Endodermal cell (in vitro differentiated cells): ENCODE data around the gene IGFL1. TPM values are rescaled to one million over a fixed set of nuclear protein-coding genes. Genes with fewer than 3 reads are reported as not detected.

ENCODE experiments used
- DNase-seq: peaks from one replicate; pipeline ENCODE4 v3.0.0-alpha.2; 2017
- H3K27ac ChIP-seq: 2 replicates; pipeline ENCODE4 v1.5.1; 2013; ENCODE audit warnings: mild to moderate bottlenecking, low read depth, low read length, moderate library complexity
- H3K27me3 ChIP-seq: 2 replicates; pipeline ENCODE4 v1.6.1; 2013; ENCODE audit warnings: mild to moderate bottlenecking, low read length, moderate library complexity; ENCODE audit not compliant: insufficient read depth, control insufficient read depth, poor library complexity, severe bottlenecking
- H3K36me3 ChIP-seq: 2 replicates; pipeline ENCODE4 v1.7.0; 2013; ENCODE audit warnings: mild to moderate bottlenecking, low read length, moderate library complexity; ENCODE audit not compliant: control insufficient read depth, insufficient read depth
- H3K4me1 ChIP-seq: one replicate; pipeline ENCODE4 v1.7.0; 2013; ENCODE audit warnings: low read length; ENCODE audit not compliant: control insufficient read depth, insufficient read depth
- H3K4me3 ChIP-seq: 2 replicates; pipeline ENCODE4 v1.5.1; 2013; ENCODE audit warnings: mild to moderate bottlenecking, low read length, moderate library complexity
- H3K9ac ChIP-seq: 2 replicates; pipeline ENCODE4 v1.6.1; 2013; ENCODE audit warnings: mild to moderate bottlenecking, low read length, moderate library complexity; ENCODE audit not compliant: poor library complexity, severe bottlenecking; ENCODE audit errors: extremely low read depth
- H3K9me3 ChIP-seq: 2 replicates; pipeline ENCODE4 v1.6.1; 2013; ENCODE audit warnings: mild to moderate bottlenecking, low read length, moderate library complexity; ENCODE audit not compliant: control insufficient read depth
- H3K27ac Mint-ChIP-seq: 2 replicates; pipeline ENCODE4 v1.8.0; 2020; ENCODE audit warnings: mixed read lengths
- H3K27me3 Mint-ChIP-seq: 2 replicates; pipeline ENCODE4 v1.8.0; 2021; ENCODE audit warnings: mild to moderate bottlenecking, mixed read lengths; ENCODE audit not compliant: insufficient read depth
- H3K36me3 Mint-ChIP-seq: 2 replicates; pipeline ENCODE4 v1.8.0; 2020; ENCODE audit warnings: low read depth, mixed read lengths
- H3K4me1 Mint-ChIP-seq: 2 replicates; pipeline ENCODE4 v1.8.0; 2020; ENCODE audit warnings: mixed read lengths
- H3K4me3 Mint-ChIP-seq: 2 replicates; pipeline ENCODE4 v1.8.0; 2020; ENCODE audit warnings: mild to moderate bottlenecking, moderate library complexity, mixed read lengths
- H3K9me3 Mint-ChIP-seq: 2 replicates; pipeline ENCODE4 v1.8.0; 2020; ENCODE audit warnings: mild to moderate bottlenecking, mixed read lengths
- WGBS, 2 experiments: methylation state at CpG; one replicate each; pipeline versions ENCODE4 v1.1.5 to v1.1.7; 2013; ENCODE audit warnings: missing lambda C conversion rate in 2 of 2, mixed read lengths in 1 of 2; ENCODE audit not compliant: insufficient coverage in 1 of 2, insufficient read length in 1 of 2; 5-methylcytosine and 5-hydroxymethylcytosine counted together
- total RNA-seq, 2 donors: library from RNA; stranded (reverse); fragmentation: NEBNext Ultra II Directional in 1 of 2; extraction: Animal tissue kit (Norgen Biotek cat#: 25700) in 1 of 2; gene quantifications; 2 replicates in 1 of 2; 3 replicates in 1 of 2; pipeline ENCODE4 v1.2.1, GENCODE V29; 2021
- TF ChIP-seq, protein P1 (sequence below): fragments of 200-600 bp; sonication (generic); conservative IDR thresholded peaks from 2 replicates; pipeline ENCODE4 v1.5.0; 2021; ENCODE audit warnings: antibody characterized with exemption, mild to moderate bottlenecking

The IGFL1 gene
- total RNA-seq, 2 donors from 2014 or later: not detected

DNA sequence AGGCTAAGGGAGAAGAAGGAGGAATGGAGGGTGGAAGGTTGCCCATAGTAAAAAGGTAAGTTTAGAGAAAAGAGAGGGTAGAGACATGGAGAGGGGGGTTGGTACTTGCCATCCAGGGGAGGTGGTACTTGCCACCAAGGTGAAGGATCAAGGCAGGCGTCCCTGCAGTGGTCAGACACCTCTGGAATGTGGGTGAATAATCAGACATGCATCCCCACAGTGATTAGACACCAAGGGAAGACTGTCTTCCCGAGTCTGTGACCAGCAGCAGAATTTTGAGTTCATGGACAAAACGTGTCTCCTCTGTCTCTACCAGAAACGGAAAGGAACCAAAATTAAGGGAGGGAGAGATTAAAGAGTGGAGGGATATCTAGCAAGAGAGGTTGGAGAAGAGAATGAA lies 27.1 kb upstream of the IGFL1 start:
- Histone ChIP-seq H3K4me1 (no peaks in the 10 kb centered on the region), H3K27me3 (no peaks in the 10 kb centered on the region), H3K9me3 (peaks cover 32% of the 10 kb centered on the region), H3K9ac (no peak overlapping the region), H3K4me3 (no peak overlapping the region), H3K27ac (no peak overlapping the region), H3K36me3 (no peaks in the 10 kb centered on the region)
- Mint-ChIP-seq H3K4me1 (no peaks in the 10 kb centered on the region), H3K27me3 (peaks cover 12% of the 10 kb centered on the region), H3K27ac (no peak overlapping the region), H3K9me3 (peaks cover 57% of the 10 kb centered on the region), H3K36me3 (no peaks in the 10 kb centered on the region), H3K4me3 (no peak overlapping the region)
- DNase-seq: no peak
- WGBS, 2 experiments: 87 to 97% methylated on average over 3 to 4 of the region's 4 CpGs
- TF ChIP-seq, protein P1, sequence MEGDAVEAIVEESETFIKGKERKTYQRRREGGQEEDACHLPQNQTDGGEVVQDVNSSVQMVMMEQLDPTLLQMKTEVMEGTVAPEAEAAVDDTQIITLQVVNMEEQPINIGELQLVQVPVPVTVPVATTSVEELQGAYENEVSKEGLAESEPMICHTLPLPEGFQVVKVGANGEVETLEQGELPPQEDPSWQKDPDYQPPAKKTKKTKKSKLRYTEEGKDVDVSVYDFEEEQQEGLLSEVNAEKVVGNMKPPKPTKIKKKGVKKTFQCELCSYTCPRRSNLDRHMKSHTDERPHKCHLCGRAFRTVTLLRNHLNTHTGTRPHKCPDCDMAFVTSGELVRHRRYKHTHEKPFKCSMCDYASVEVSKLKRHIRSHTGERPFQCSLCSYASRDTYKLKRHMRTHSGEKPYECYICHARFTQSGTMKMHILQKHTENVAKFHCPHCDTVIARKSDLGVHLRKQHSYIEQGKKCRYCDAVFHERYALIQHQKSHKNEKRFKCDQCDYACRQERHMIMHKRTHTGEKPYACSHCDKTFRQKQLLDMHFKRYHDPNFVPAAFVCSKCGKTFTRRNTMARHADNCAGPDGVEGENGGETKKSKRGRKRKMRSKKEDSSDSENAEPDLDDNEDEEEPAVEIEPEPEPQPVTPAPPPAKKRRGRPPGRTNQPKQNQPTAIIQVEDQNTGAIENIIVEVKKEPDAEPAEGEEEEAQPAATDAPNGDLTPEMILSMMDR: no peak

DNA sequence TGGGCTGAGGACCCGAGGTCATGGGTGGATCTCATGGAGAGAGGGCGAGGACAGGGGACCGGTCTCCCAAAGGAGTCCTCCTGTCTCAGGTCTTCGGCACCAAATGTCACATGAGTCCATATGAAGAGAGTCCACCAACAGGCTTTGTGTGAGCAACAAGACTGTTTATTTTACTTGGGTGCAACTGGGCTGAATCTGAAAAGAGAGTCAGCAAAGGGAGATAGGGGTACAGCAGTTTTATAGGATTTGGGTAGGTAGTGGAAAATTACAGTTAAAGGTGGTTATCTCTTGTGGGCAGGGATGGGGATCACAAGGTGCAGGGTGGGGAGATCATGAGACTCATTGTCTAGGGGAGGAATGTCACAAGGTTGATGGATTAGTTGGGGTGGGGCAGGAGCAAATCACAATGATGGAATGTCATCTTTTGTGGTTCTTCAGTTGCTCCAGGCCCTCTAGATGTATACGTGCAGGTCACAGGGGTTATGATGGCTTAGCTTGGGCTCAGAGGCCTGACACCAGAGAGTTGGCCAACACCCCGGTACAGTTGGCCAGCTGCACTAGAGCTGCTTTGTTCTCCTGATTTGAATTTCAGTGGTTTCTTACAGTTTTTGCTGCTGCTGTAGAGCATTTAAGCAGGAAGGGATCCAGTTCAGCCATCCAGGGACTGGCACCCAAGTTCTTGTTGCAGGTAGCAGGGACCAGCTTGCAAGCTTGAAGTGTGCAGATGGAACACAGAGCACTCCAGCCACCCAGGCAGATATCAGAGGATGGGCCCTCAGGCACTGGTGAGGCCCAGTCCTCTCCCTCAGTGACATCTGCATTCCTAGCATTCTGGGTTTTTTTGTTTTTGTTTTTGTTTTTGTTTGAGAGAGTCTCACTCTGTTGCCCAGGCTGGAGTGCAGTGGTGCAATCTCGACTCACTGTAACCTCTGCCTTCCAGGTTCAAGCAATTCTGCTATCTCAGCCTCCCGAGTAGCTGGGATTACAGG lies 26.4 kb upstream of the IGFL1 start:
- Mint-ChIP-seq H3K27me3 (peaks cover 13% of the 10 kb centered on the region), H3K9me3 (peaks cover 59% of the 10 kb centered on the region), H3K4me1 (no peaks in the 10 kb centered on the region), H3K4me3 (no peak overlapping the region), H3K36me3 (no peaks in the 10 kb centered on the region), H3K27ac (no peak overlapping the region)
- no peaks in the 10 kb centered on the region for H3K27me3 ChIP-seq
- DNase-seq: no peak
- peaks cover 32% of the 10 kb centered on the region for H3K9me3 ChIP-seq
- no peak overlapping the region for H3K27ac ChIP-seq
- no peak overlapping the region for H3K4me3 ChIP-seq
- WGBS, 2 experiments: 91 to 94% methylated on average over 7 to 8 of the region's 8 CpGs
- H3K36me3 ChIP-seq: no peaks in the 10 kb centered on the region
- H3K4me1 ChIP-seq: no peaks in the 10 kb centered on the region
- no peak overlapping the region for H3K9ac ChIP-seq
- TF ChIP-seq, protein P1: no peak

DNA sequence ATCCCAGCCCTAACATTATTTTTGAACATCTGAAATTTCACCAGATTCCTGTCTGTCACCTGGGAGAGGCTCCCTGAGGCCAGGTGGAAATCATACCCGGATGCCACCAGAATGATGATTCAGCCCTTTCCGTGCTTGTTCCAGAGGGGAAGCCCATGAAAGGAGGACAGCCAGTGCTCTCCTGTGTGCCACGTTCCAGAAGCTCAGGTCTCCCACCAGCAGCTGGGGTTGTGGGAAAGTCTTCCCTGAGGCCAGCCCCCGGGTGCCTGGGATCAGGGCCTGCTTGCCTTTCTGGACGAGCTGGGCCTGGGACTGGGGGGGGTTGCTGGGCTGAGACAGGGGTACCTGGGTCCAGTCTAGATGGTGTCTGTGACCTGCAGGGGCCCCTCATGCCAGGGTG lies 25.5 kb upstream of the IGFL1 start:
- no peak overlapping the region for H3K27ac ChIP-seq
- no peak for DNase-seq
- no peak overlapping the region for H3K4me3 Mint-ChIP-seq
- no peaks in the 10 kb centered on the region for H3K27me3 ChIP-seq
- WGBS, 2 experiments: 86 to 91% methylated on average over 2 to 5 of the region's 5 CpGs
- no peak overlapping the region for H3K4me3 ChIP-seq
- H3K36me3 ChIP-seq: no peaks in the 10 kb centered on the region
- no peaks in the 10 kb centered on the region for H3K36me3 Mint-ChIP-seq
- H3K27ac Mint-ChIP-seq: no peak overlapping the region
- TF ChIP-seq, protein P1: no peak
- H3K9ac ChIP-seq: no peak overlapping the region
- H3K9me3 Mint-ChIP-seq: peaks cover 59% of the 10 kb centered on the region
- no peaks in the 10 kb centered on the region for H3K4me1 ChIP-seq
- no peaks in the 10 kb centered on the region for H3K4me1 Mint-ChIP-seq
- peaks cover 11% of the 10 kb centered on the region for H3K27me3 Mint-ChIP-seq
- peaks cover 32% of the 10 kb centered on the region for H3K9me3 ChIP-seq
